ENCODE measurements around the gene ZC3H13.

The ZC3H13 gene

DNA sequence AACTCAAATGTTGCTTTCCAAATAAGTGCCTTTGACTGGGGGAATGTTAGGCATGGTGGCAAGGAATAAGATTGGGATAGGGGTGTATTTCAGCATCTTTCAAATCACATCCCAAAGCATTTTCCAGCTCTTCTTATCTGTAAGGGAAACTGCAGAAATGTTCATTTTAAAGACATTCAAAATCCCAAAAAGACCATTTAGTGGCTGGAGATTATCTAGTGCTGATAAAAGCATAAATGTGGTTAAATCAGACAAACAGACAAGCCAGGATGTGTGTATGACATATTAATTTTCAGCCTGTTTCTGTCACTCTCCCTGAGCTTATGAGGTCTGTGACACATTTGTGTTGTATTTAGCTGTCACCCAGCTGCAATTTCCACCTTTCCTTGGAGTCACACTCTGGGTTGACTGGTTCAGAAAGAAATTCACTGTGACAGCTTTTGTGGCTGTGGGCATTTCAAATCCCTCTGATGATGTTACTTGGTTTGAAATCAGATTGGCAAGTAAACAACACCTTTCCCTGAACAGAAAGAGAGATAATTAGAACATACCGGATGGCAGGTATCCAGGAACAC lies 131.3 kb downstream of the ZC3H13 start:
- Histone ChIP-seq H3K4me3 (ENCODE audit: insufficient read depth, low read length, poor library complexity, severe bottlenecking) (no peak overlapping the region), H3K9me2 (replicated peaks; ENCODE audit: insufficient read depth, low read length) (no peaks in the 10 kb centered on the region), H3K4me2 (ENCODE audit: low read depth, low read length, poor library complexity, severe bottlenecking) (no peak overlapping the region), H2AFZ (ENCODE audit: low read depth, low read length, severe bottlenecking) (no peak overlapping the region), H3F3A (ENCODE audit: insufficient read depth) (no peaks in the 10 kb centered on the region), H3K9ac (ENCODE audit: low read length) (no peak overlapping the region), H3K79me2 (ENCODE audit: insufficient read depth, low read length) (no peaks in the 10 kb centered on the region), H3K36me3 (ENCODE audit: low read length) (no peaks in the 10 kb centered on the region), H3K27me3 (ENCODE audit: low read length) (no peaks in the 10 kb centered on the region), H3K9me3 (ENCODE audit: insufficient read depth, low read length) (no peaks in the 10 kb centered on the region), H4K20me1 (ENCODE audit: low read depth, low read length) (no peaks in the 10 kb centered on the region), H3K27ac (ENCODE audit: low read depth, low read length) (no peak overlapping the region)
- no peak for TF ChIP-seq CTCF (IDR thresholded peaks at IDR 0.05; ENCODE audit: insufficient read depth, low read length, poor library complexity, severe bottlenecking)
- no peak for TF ChIP-seq EZH2phosphoT487 (conservative IDR thresholded peaks at IDR 0.05; ENCODE audit: low read length)

- Histone ChIP-seq H2AFZ (ENCODE audit: low read depth, low read length, severe bottlenecking) (no peak overlapping the region), H3K9me3 (ENCODE audit: insufficient read depth, low read length) (no peaks in the 10 kb centered on the region), H3F3A (ENCODE audit: insufficient read depth) (no peaks in the 10 kb centered on the region), H4K20me1 (ENCODE audit: low read depth, low read length) (no peaks in the 10 kb centered on the region), H3K9ac (ENCODE audit: low read length) (no peak overlapping the region), H3K79me2 (ENCODE audit: insufficient read depth, low read length) (no peaks in the 10 kb centered on the region), H3K4me2 (ENCODE audit: low read depth, low read length, poor library complexity, severe bottlenecking) (no peak overlapping the region), H3K36me3 (ENCODE audit: low read length) (no peaks in the 10 kb centered on the region), H3K9me2 (replicated peaks; ENCODE audit: insufficient read depth, low read length) (no peaks in the 10 kb centered on the region), H3K4me3 (ENCODE audit: insufficient read depth, low read length, poor library complexity, severe bottlenecking) (no peak overlapping the region), H3K27ac (ENCODE audit: low read depth, low read length) (no peak overlapping the region), H3K27me3 (ENCODE audit: low read length) (no peaks in the 10 kb centered on the region)
- TF ChIP-seq CTCF (IDR thresholded peaks at IDR 0.05; ENCODE audit: insufficient read depth, low read length, poor library complexity, severe bottlenecking), result no peak
- TF ChIP-seq EZH2phosphoT487 (conservative IDR thresholded peaks at IDR 0.05; ENCODE audit: low read length), result no peak
Observed at GRCh38 chr13:45918597-45918996, 133.9 kb downstream of the ZC3H13 start.

DNA sequence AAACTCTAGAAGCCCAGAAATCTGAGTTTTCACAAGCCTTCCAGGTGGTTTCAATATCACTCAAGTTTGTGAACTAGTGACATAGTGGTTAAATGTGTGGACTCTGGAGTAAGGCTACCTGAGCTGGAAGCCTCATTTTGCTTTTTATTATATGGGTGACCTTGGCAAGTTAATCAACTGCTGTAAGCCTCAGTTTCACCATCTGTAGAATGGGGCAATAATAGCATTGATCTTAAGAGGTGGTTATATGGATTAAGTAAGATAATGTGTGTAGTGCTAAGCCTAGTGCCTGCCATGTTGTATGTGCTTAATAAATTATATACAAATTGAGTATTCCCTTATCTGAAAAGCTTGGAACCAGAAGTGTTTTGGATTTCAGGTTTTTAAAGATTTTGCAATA lies 135.5 kb downstream of the ZC3H13 start:
- no peaks in the 10 kb centered on the region for H4K20me1 ChIP-seq (ENCODE audit: low read depth, low read length)
- no peak overlapping the region for H3K27ac ChIP-seq (ENCODE audit: low read depth, low read length)
- no peaks in the 10 kb centered on the region for H3K27me3 ChIP-seq (ENCODE audit: low read length)
- no peak overlapping the region for H3K4me3 ChIP-seq (ENCODE audit: insufficient read depth, low read length, poor library complexity, severe bottlenecking)
- no peaks in the 10 kb centered on the region for H3K9me3 ChIP-seq (ENCODE audit: insufficient read depth, low read length)
- H3K4me2 ChIP-seq (ENCODE audit: low read depth, low read length, poor library complexity, severe bottlenecking), result no peak overlapping the region
- H3K79me2 ChIP-seq (ENCODE audit: insufficient read depth, low read length), result no peaks in the 10 kb centered on the region
- no peaks in the 10 kb centered on the region for H3F3A ChIP-seq (ENCODE audit: insufficient read depth)
- TF ChIP-seq CTCF (IDR thresholded peaks at IDR 0.05; ENCODE audit: insufficient read depth, low read length, poor library complexity, severe bottlenecking), result no peak
- no peak for TF ChIP-seq EZH2phosphoT487 (conservative IDR thresholded peaks at IDR 0.05; ENCODE audit: low read length)
- no peak overlapping the region for H2AFZ ChIP-seq (ENCODE audit: low read depth, low read length, severe bottlenecking)
- H3K36me3 ChIP-seq (ENCODE audit: low read length), result no peaks in the 10 kb centered on the region
- no peak overlapping the region for H3K9ac ChIP-seq (ENCODE audit: low read length)
- no peaks in the 10 kb centered on the region for H3K9me2 ChIP-seq (replicated peaks; ENCODE audit: insufficient read depth, low read length)

All from SU-DHL-6 (cell line).